LNCaP clone FGC (cell line): ENCODE data around the gene SELENOM.

ENCODE experiments used
- DNase-seq: peaks from one replicate; pipeline ENCODE4 v3.0.0-alpha.2; 2011; ENCODE audit warnings: low read depth
- H3K4me3 ChIP-seq: 2 replicates; pipeline ENCODE4 v1.5.1; 2011; ENCODE audit warnings: mild to moderate bottlenecking, low read depth, low read length, control low read depth
- TF ChIP-seq, protein P1 (sequence below): IDR thresholded peaks from 2 replicates; pipeline ENCODE4 v1.5.1; 2012; ENCODE audit warnings: mild to moderate bottlenecking; ENCODE audit not compliant: control insufficient read depth, insufficient read depth; ENCODE audit errors: extremely low read depth

The SELENOM gene

DNA sequence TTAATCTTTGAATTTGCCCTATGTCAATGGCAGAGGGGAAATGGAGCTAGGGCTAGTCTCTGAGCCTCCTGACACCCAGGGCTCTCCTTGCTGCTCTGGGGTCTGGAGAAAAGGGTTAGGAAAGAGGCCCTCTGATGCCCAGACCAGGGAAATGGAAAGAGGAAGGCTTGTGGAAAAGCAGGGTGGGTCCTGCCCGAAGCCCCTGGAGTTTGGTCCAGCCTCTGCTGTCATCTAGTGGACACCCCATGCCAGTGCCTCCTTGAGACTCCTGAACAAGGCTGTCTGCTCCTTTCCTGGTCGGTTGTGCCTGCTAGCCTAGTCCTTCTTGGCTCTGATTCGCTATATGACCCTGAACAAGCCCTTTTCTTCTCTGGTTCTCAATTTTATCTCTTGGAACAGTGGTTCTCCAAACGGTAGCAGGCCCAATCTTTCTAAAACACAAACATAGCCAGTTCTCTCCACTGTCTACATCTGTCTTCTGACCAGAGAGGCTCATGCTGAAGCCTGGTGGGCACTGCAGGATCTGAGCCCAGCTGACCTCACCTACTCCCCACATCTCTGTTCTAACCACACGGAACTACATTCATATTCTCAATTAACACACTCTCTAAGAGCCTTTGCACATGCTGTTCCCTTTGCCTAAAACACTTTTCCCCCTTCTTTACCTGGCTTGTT is 41.7 kb upstream of the SELENOM start:
- TF ChIP-seq, protein P1, sequence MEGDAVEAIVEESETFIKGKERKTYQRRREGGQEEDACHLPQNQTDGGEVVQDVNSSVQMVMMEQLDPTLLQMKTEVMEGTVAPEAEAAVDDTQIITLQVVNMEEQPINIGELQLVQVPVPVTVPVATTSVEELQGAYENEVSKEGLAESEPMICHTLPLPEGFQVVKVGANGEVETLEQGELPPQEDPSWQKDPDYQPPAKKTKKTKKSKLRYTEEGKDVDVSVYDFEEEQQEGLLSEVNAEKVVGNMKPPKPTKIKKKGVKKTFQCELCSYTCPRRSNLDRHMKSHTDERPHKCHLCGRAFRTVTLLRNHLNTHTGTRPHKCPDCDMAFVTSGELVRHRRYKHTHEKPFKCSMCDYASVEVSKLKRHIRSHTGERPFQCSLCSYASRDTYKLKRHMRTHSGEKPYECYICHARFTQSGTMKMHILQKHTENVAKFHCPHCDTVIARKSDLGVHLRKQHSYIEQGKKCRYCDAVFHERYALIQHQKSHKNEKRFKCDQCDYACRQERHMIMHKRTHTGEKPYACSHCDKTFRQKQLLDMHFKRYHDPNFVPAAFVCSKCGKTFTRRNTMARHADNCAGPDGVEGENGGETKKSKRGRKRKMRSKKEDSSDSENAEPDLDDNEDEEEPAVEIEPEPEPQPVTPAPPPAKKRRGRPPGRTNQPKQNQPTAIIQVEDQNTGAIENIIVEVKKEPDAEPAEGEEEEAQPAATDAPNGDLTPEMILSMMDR = peak; percentile 87
- DNase-seq = no peak
- no peak overlapping the region for H3K4me3 ChIP-seq

DNA sequence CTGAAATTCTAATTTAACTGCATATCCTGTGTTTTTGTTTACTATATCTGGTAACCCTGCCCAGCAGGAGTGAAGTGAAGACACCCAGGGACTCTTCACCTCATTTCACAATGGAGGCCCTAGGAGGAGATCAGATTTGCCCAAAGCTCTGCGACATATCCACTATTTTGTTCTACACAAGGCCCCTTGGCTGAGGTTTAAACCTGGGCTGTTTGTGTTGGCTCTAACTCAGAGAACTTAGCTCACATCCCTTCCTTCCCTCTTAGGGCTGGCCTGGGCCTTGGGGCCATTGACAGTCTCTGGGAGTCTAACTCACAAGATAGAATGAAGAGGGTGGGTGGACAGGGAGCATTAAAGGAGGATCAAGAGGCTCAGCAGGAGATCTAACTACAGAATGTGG is 41.1 kb upstream of the SELENOM start:
- DNase-seq = no peak
- no peak overlapping the region for H3K4me3 ChIP-seq
- TF ChIP-seq, protein P1 = no peak

DNA sequence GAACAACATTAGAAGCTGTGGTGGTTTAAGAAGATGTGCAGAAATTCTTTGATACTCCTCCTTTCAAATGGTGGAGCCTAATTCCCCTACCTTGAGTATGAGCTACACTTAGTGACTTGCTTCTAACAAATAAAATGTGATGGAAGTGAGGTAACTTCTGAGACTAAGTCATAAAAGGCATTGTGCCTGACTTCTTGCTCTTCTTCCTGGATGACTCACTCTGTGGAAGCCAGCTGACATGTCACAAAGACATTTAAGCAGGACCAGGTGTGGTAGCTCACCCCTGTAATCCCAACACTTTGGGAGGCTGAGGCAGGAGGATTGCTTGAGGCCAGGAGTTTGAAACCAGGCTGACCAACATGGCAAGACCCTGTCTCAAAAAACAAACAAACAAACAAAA is 36.9 kb upstream of the SELENOM start:
- no peak for DNase-seq
- TF ChIP-seq, protein P1 = no peak
- H3K4me3 ChIP-seq = no peak overlapping the region

DNA sequence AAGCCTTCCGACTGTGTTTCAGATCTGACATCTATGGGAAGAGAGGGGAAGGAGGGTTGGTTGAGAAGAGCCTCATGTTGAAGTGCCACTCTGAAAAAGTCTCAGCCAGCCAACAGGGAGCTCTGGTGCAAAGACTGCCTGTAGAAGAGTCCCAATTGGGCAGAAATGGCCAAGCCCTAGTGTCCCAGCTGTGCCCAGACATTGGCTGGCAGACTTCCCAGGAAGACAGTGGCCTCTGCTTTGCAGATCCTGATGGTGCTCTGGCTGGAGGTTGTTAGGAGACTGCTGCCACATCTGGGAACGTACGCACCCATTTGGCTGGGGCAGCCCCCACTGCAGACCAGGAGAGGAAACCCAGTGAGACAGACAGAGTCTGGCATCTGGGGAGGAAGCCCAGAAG is 36.2 kb upstream of the SELENOM start:
- H3K4me3 ChIP-seq = no peak overlapping the region
- no peak for DNase-seq

DNA sequence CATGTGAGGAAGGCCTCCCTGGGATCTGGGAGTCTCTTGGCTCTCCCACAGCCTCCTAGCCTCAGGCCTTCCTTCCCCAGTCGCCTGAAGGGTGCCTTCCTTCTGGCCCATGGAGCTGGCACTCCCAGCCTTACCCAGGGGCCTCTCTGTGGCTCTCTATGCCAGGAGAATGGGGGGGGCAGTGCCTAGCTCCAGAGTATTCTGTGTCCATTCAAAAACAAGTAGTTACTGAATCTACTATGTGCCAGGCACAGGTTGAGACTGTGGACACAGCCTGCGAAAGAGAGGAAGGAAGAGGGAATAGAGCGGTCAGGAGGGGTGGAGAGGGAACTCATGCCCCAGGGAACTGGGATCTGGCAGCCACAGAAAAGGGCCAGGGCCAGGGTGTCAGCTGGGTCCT is 35.7 kb upstream of the SELENOM start:
- TF ChIP-seq, protein P1 = no peak
- H3K4me3 ChIP-seq = no peak overlapping the region
- DNase-seq = no peak

More for the DNA sequence above, 36.2 kb upstream of the SELENOM start:
- TF ChIP-seq, protein P1 = no peak

DNA sequence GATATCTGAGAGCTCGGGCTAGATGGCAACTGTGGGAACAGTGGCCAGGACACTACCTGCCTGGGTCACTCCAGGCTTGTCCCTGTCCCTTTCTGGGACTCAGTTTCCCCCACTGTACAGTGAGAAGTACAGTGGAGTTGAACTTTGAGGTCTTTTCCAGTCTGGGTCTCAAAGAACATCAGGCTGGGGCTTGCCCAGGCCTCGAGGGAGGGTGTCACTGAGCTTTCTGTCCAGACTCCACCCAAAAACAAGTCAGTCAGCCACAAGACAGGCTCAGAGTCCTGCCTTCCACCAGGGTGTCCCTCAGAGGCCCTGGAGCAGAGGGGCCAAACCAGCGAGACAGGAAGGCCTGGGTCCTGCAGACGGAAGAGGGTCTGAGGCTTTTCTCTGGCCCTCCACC is 34.9 kb upstream of the SELENOM start:
- TF ChIP-seq, protein P1 = no peak
- DNase-seq = no peak

DNA sequence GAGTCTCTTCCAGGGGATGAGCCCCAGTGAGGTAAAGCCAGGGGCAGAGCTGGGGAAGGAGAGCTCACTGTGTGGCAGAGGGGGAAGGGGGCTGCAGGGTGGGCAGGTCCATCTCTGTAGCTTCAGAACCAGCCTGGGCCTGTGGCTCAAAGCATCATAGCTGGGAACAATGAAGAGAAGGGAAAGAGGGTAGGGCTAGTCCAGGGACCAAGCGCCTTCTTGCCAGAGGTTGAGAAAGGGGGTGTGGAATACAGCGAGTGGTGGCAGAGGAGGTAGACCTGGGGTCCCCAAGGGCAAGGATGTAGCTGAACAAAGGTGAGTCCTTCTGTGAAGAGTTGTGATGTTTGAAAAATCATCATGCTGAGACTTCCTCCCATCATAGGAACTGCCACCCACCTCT is 34.2 kb upstream of the SELENOM start:
- TF ChIP-seq, protein P1 = no peak
- no peak overlapping the region for H3K4me3 ChIP-seq
- DNase-seq = no peak

More for the DNA sequence above, 34.9 kb upstream of the SELENOM start:
- H3K4me3 ChIP-seq = no peak overlapping the region
